ENCODE data around the gene SGK1. TPM values are rescaled to one million over a fixed set of nuclear protein-coding genes. Genes with fewer than 3 reads are reported as not detected.

Gene SGK1
- 31.3 and 34.9 TPM in 2 replicates for total RNA-seq

DNA sequence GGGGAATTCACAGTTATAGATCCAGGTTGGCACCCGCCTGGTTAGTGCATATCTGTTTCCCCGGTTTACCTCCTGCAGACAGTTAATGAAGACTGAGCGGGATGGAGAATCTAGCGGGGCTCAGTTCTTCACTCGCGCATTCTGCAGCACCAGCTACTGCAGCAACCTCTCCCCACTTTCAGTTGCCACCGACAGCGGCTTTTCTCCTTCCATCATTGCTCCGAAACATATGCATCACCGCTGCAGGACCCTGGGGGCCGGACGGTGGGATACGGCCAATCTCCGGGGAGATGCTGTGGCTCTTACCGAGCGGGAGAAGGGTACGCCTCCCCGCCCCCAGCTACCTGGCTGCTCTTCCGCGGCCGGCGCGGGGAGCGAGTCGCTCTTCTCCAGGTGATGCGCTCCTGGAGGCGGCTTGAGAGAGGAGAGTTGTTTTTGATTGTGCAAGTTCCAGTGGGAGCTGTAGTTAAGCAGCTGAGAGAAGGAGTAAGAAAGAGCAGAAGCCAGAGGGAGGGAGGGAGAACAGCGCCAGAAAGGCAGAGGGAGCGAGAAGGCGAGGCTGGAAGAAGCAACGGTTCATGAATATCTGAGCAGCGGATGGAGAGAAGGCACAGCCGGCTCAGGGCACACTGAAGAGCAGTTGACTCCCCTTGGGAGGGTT is at the start of gene SGK1:
Gene SGK1 (minus strand): TSS at position 642 of the 661 bp plus-strand sequence. CDS start 652 bp downstream, outside the sequence.

Measured in bronchus fibroblast of lung (primary cell).